GM19239 (cell line): Measurements from ENCODE around the gene TMEM215.
"Not testable (repeated sequence)": the region's sequence is repeated elsewhere in the genome, so short reads cannot be mapped to it uniquely, and the experiment has no call there.

Experiments used
- DNase-seq: peaks from one replicate; pipeline ENCODE4 v3.0.0; 2011; ENCODE audit warnings: low spot score; ENCODE audit not compliant: insufficient read length
- FAIRE-seq: peaks from 2 replicates; lab custom pipeline; 2011; peaks lifted over from hg19 to GRCh38; lab: Jason Lieb, UNC

TMEM215 gene

GRCh38 chr9:32783168-32783891, at the start of gene TMEM215:
Gene TMEM215 (plus strand): TSS chr9:32783540. CDS start chr9:32784184, 644 bp downstream.
- no peak for FAIRE-seq
- no peak for DNase-seq

GRCh38 chr9:32735476-32735875, 47.9 kb upstream of the TMEM215 start:
- FAIRE-seq: no peak
- DNase-seq: no peak

- FAIRE-seq (no peak), DNase-seq (no peak)
Observed at GRCh38 chr9:32737378-32737777, 46.0 kb upstream of the TMEM215 start.

- FAIRE-seq (no peak), DNase-seq (no peak)
Observed at GRCh38 chr9:32738501-32739172, 44.7 kb upstream of the TMEM215 start.

GRCh38 chr9:32741706-32742105, 41.6 kb upstream of the TMEM215 start:
- FAIRE-seq: no peak

GRCh38 chr9:32742296-32742695, 41.0 kb upstream of the TMEM215 start:
- DNase-seq (no peak), FAIRE-seq (no peak)

More at GRCh38 chr9:32741706-32742105, 41.6 kb upstream of the TMEM215 start:
- no peak for DNase-seq

- no peak for FAIRE-seq
- DNase-seq: no peak
Observed at GRCh38 chr9:32748013-32748412, 35.3 kb upstream of the TMEM215 start.

- FAIRE-seq (no peak), DNase-seq (no peak)
Observed at GRCh38 chr9:32755730-32756129, 27.6 kb upstream of the TMEM215 start.

GRCh38 chr9:32764139-32764538, 19.2 kb upstream of the TMEM215 start:
- FAIRE-seq: no peak
- DNase-seq: no peak

- FAIRE-seq (no peak), DNase-seq (no peak)
Observed at GRCh38 chr9:32775283-32775682, 8.1 kb upstream of the TMEM215 start.

GRCh38 chr9:32776201-32776600, 7.1 kb upstream of the TMEM215 start:
- DNase-seq: no peak
- FAIRE-seq: no peak

- no peak for FAIRE-seq
Observed at GRCh38 chr9:32782476-32783167, 718 bp upstream of the TMEM215 start.

GRCh38 chr9:32787816-32788215, 4.5 kb downstream of the TMEM215 start:
- DNase-seq (no peak), FAIRE-seq (no peak)

More at GRCh38 chr9:32782476-32783167, 718 bp upstream of the TMEM215 start:
- DNase-seq: no peak

- not testable (repeated sequence) for FAIRE-seq, DNase-seq
Observed at GRCh38 chr9:32796015-32796414, 12.7 kb downstream of the TMEM215 start.

GRCh38 chr9:32801530-32801929, 18.2 kb downstream of the TMEM215 start:
- no peak for FAIRE-seq
- no peak for DNase-seq

- DNase-seq: no peak
- no peak for FAIRE-seq
Observed at GRCh38 chr9:32807217-32807616, 23.9 kb downstream of the TMEM215 start.

GRCh38 chr9:32811246-32811645, 27.9 kb downstream of the TMEM215 start:
- DNase-seq: no peak
- FAIRE-seq: no peak

- no peak for FAIRE-seq
- DNase-seq: no peak
Observed at GRCh38 chr9:32820322-32820721, 37.0 kb downstream of the TMEM215 start.

- no peak for DNase-seq
- no peak for FAIRE-seq
Observed at GRCh38 chr9:32823101-32823500, 39.8 kb downstream of the TMEM215 start.

GRCh38 chr9:32823551-32823950, 40.2 kb downstream of the TMEM215 start:
- FAIRE-seq: no peak
- no peak for DNase-seq

- FAIRE-seq: no peak
- DNase-seq: no peak
Observed at GRCh38 chr9:32825203-32825602, 41.9 kb downstream of the TMEM215 start.
